Measurements from ENCODE around the gene MAGEA10. TPM values are rescaled to one million over a fixed set of nuclear protein-coding genes. Genes with fewer than 3 reads are reported as not detected.

The MAGEA10 gene
- total and polyA plus RNA-seq, 9 of the 15 experiments (the other 6 are each of a cell fraction or from before 2014, with no cell fraction given), result 0.06 to 0.45 (median 0.15) TPM; not detected in 4

- peak; percentile 98 for TF ChIP-seq ARID1B (IDR thresholded peaks at IDR 0.05)
- peak; percentile 96 for TF ChIP-seq CBFA2T2 (conservative IDR thresholded peaks at IDR 0.05)
- TF ChIP-seq ZNF76 (CRISPR knock-in tag; IDR thresholded peaks at IDR 0.05; ENCODE audit: borderline replicate concordance), result no peak
- TF ChIP-seq RFX5 (IDR thresholded peaks at IDR 0.05; ENCODE audit: low read depth, low read length), result no peak
- peak; percentile 90 for TF ChIP-seq CCNT2 (IDR thresholded peaks at IDR 0.05; ENCODE audit: borderline replicate concordance, extremely low read depth, insufficient read length, low read depth, low read length)
- peak; percentile 58; the same call in 1 of the 2 replicates for TF ChIP-seq THRB (CRISPR knock-in tag; conservative IDR thresholded peaks at IDR 0.05)
- TF ChIP-seq GATA2 (CRISPR knock-in tag; IDR thresholded peaks at IDR 0.05), result peak; percentile 89
- TF ChIP-seq FIP1L1 (IDR thresholded peaks at IDR 0.05; ENCODE audit: low read depth, low read length, poor library complexity, severe bottlenecking), result no peak
- TF ChIP-seq PKNOX1 (IDR thresholded peaks at IDR 0.05), result peak; percentile 59
- no peak for TF ChIP-seq ZNF668 (CRISPR knock-in tag; IDR thresholded peaks at IDR 0.05)
- no peak for TF ChIP-seq THRAP3 (IDR thresholded peaks at IDR 0.05; ENCODE audit: borderline replicate concordance)
- TF ChIP-seq E2F6 (IDR thresholded peaks at IDR 0.05; ENCODE audit: borderline replicate concordance in 1 of 2, extremely low read depth in 1 of 2, insufficient read depth in 1 of 2, insufficient read length in 1 of 2, low read depth in 1 of 2, low read length in 1 of 2, poor library complexity in 1 of 2, severe bottlenecking in 1 of 2), result no peak
- peak; percentile 75 for TF ChIP-seq SMAD1 (IDR thresholded peaks at IDR 0.05; ENCODE audit: low read depth, low read length, partially characterized antibody)
- no peak for TF ChIP-seq NFIX (CRISPR knock-in tag; IDR thresholded peaks at IDR 0.05; ENCODE audit: low read depth)
- TF ChIP-seq ZNF175 (CRISPR knock-in tag; IDR thresholded peaks at IDR 0.05; ENCODE audit: low read depth), result peak; percentile 86
- no peak for TF ChIP-seq ZBED1 (IDR thresholded peaks at IDR 0.05)
- no peak for TF ChIP-seq POLR2G (IDR thresholded peaks at IDR 0.05; ENCODE audit: low read depth, low read length)
Observed at GRCh38 chrX:152177052-152177451, 38.7 kb upstream of the MAGEA10 start (continued).
